8988T (cell line): ENCODE data around the gene SPATA33.

Experiments used
- DNase-seq: peaks from one replicate; pipeline ENCODE4 v3.0.0; 2011

Gene SPATA33

GRCh38 chr16:89711601-89712273 lies 54.1 kb downstream of the SPATA33 start:
- peak; percentile 96 for DNase-seq

GRCh38 chr16:89712274-89712781 lies 54.7 kb downstream of the SPATA33 start:
- DNase-seq, result peak; percentile 49

GRCh38 chr16:89716493-89716892 lies 58.9 kb downstream of the SPATA33 start:
- no peak for DNase-seq

DNA sequence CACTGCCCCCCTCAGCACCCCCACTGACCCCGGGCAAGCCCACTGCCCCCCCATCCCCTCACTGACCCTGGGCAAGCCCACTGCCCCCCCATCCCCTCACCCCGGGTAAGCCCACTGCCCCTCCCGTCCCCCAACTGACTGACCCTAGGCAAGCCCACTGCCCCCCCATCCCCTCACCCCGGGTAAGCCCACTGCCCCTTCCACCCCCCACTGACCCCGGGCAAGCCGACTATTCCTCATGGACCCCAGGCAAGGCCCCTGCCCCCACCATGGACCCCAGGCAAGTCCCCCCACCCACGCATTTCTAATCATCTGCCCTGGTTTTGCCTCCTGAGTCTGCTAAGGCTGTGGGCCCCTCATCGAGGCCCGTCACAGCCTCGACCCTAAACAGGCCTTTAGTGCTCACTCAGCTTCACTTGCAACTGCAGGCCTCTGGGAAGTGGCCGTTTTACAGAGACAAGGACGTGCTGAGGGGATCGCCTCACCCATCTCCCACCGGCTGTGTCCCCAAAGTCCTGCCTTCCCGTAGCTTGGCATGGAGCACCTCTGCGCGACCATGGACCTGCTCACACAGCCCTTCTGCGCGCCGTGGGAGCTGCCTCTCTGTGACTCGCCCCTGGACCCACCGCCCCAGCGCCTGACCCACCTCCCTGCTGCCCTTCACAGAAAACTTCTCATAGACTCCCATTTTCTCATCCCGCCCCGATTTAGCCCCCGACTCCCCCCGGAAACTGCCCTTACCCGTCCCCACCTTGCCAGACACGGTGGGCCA lies 59.5 kb downstream of the SPATA33 start:
- DNase-seq, result no peak

DNA sequence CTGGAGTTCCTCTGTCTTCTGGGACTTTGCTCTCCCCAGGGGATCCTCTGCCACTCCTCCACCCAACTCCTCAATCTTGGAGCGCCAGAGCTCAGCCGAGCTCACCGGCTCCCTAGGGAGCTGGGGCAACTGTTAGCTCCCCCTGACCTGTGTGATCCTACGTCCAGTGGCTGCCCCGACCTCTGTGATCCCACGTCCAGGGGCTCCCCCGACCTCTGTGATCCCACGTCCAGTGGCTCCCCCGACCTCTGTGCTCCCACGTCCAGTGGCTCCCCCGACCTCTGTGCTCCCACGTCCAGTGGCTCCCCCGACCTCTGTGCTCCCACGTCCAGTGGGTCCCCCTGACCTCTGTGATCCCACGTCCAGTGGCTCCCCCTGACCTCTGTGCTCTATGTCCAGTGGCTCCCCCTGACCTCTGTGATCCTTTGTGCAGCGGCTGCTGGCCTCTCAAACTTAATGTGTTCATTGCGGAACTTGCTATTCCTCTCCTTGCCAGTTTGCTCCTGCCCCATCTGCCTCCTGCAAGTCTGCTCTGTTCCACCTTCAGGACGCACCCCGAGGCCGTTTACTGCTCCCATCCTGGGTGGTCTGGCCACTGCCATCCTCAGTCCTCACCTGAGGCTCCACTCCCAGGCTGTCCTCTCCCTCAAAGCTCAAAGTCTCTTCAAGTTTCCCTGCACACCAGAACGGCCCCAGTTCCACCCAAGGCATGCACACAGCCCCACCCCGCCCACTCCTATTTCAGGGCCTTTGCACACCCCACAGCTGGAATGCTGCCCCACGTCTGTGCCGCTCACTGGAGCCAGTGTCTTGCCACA lies 60.3 kb downstream of the SPATA33 start:
- no peak for DNase-seq
